GM23338 (cell line): ENCODE measurements around the gene NRXN2.

Experiments used
- CTCF ChIP-seq, 2 experiments: fragments of 200-600 bp in 1 of 2; sonication (generic) in 1 of 2; conservative IDR thresholded peaks; 2 replicates each; pipeline versions ENCODE4 v1.5.1 to v1.6.1; 2016 to 2017; ENCODE audit warnings: antibody characterized with exemption in 2 of 2, low read depth in 2 of 2, mild to moderate bottlenecking in 2 of 2, moderate library complexity in 1 of 2
- EZH2 ChIP-seq: fragments of 200-600 bp; sonication (generic); IDR thresholded peaks from one replicate; pipeline ENCODE4 v1.8.0; 2017; ENCODE audit warnings: antibody characterized with exemption, mild to moderate bottlenecking, low read depth; ENCODE audit not compliant: unreplicated experiment
- EZH2phosphoT487 ChIP-seq: fragments of 200-600 bp; sonication (generic); IDR thresholded peaks from one replicate; pipeline ENCODE4 v1.8.1; 2018; ENCODE audit warnings: antibody characterized with exemption; ENCODE audit not compliant: unreplicated experiment
- REST ChIP-seq: IDR thresholded peaks from one replicate; pipeline ENCODE4 v1.6.1; 2018; ENCODE audit warnings: antibody characterized with exemption; ENCODE audit not compliant: unreplicated experiment
- ZNF331 ChIP-seq: fragments of 250-450 bp; sonication (Bioruptor Pico); IDR thresholded peaks from 2 replicates; pipeline ENCODE4 v1.5.0; 2020; ENCODE audit warnings: low read depth, mild to moderate bottlenecking, moderate library complexity

GRCh38 chr11:64715110-64715509 is 7.9 kb downstream of the NRXN2 start:
- TF ChIP-seq REST (no peak), CTCF (conservative IDR thresholded peaks at IDR 0.05; ENCODE audit: low read depth in 2 of 2) (no peak), EZH2 (no peak), ZNF331 (CRISPR knock-in tag) (no peak), EZH2phosphoT487 (no peak)
